ENCODE measurements around the gene GTF3C1.

GTF3C1 gene

DNA sequence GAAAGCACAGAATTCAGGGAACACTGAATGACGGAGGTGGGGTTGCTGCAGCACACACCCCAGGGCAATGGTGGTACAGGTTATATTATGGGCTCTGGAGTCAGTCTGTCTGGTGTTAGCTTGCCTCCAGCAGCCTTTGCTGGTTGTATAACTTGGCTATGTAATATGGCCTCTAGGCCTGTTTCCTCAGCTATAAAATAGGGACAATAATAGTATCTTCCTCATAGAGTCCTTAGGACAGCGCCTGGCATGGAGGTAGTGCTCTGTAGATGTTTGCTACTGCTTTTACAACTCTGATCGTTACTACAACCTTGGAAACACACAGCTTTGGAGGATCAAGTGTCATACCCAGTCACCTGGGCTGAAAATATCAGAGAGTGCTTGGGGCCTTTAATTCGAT is 31.5 kb downstream of the GTF3C1 start:
- no peaks in the 10 kb centered on the region for H3K27me3 Mint-ChIP-seq
- no peak overlapping the region for H3K27ac Mint-ChIP-seq
- no peaks in the 10 kb centered on the region for H3K9me3 Mint-ChIP-seq
- H3K4me1 Mint-ChIP-seq, result peaks cover 4 to 9% of the 10 kb centered on the region in 2 donors
- no peak for ATAC-seq (replicated peaks)
- peaks cover 42 to 73% of the 10 kb centered on the region in 2 donors for H3K36me3 Mint-ChIP-seq
- no peak overlapping the region for H3K4me3 Mint-ChIP-seq
- DNase-seq, result no peak

DNA sequence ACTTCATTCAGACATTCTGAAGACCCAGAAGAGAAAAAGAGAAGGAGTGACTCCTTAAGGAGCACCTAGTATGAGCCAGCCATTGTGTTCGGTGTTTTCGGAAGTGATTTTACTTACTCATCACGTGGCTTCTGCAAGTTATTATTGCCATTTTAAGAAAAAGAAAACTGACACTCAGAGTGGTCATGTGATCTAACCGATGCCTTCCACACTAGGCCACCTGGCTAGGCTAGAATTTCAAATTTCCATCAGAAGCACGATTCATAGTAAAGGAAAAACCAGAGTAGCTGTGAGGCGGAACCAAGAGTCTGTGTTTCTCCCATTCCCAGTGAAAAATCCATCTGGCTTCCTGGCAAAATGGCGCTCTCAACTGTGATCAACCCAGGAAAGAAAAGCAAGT is 32.0 kb downstream of the GTF3C1 start:
- Mint-ChIP-seq H3K27ac (no peak overlapping the region), H3K36me3 (peaks cover 44 to 73% of the 10 kb centered on the region in 2 donors), H3K27me3 (no peaks in the 10 kb centered on the region), H3K9me3 (no peaks in the 10 kb centered on the region), H3K4me3 (no peak overlapping the region), H3K4me1 (peaks cover 4 to 9% of the 10 kb centered on the region in 2 donors)
- DNase-seq (no peak), ATAC-seq (replicated peaks) (no peak)

DNA sequence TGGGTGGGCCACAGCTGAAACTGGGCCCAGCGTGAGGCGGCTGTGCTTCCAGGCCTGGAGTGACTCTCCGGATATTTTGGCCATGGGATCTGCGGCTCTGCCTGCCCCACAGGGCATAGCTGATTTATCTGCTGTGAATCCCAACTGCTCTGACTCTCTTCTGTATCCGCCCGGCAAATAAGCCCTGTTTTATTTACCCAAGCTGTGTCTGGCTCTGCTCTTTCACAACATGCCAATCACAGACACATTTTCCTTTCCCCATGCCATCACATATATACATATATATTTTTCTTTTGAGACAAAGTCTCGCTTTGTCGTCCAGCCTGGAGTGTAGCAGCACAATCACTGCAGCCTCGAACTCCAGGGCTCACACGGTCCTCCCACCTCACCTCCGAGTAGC is 33.3 kb downstream of the GTF3C1 start:
- peaks cover 42 to 73% of the 10 kb centered on the region in 2 donors for H3K36me3 Mint-ChIP-seq
- peaks cover 0 to 4% of the 10 kb centered on the region in 2 donors for H3K4me1 Mint-ChIP-seq
- DNase-seq (no peak), ATAC-seq (replicated peaks) (no peak)
- no peak overlapping the region for H3K4me3 Mint-ChIP-seq
- H3K27ac Mint-ChIP-seq, result no peak overlapping the region
- H3K27me3 Mint-ChIP-seq, result no peaks in the 10 kb centered on the region
- H3K9me3 Mint-ChIP-seq, result no peaks in the 10 kb centered on the region

DNA sequence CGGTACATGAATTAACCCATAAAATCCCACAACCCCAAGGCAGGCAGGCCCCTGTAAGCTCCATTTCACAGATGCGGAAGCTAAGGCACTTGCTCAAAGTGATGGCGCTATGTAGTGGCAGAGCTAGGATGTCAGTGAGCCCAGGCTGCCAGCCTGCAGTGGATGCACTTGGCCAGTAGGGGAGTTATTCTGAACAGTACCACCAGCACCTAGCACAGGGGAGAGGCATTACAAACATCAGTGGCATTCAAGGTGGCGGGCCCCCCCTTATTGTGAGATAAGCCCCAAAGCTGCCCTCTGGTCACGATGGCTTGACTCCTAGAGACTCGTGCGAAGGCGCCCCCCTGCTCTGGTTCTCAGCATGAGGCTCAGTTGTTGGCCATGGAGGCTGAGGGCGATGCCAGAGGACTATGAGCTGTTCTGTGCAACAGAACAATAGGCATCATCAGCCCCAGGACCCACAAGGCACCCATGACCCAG is 33.8 kb downstream of the GTF3C1 start:
- H3K9me3 Mint-ChIP-seq, result no peaks in the 10 kb centered on the region
- ATAC-seq (replicated peaks), result peak; percentile 72 to 78
- no peaks in the 10 kb centered on the region for H3K27me3 Mint-ChIP-seq
- peaks cover 0 to 4% of the 10 kb centered on the region in 2 donors for H3K4me1 Mint-ChIP-seq
- peaks cover 41 to 74% of the 10 kb centered on the region in 2 donors for H3K36me3 Mint-ChIP-seq
- H3K4me3 Mint-ChIP-seq, result no peak overlapping the region
- no peak overlapping the region for H3K27ac Mint-ChIP-seq
- DNase-seq, result peak; percentile 3

DNA sequence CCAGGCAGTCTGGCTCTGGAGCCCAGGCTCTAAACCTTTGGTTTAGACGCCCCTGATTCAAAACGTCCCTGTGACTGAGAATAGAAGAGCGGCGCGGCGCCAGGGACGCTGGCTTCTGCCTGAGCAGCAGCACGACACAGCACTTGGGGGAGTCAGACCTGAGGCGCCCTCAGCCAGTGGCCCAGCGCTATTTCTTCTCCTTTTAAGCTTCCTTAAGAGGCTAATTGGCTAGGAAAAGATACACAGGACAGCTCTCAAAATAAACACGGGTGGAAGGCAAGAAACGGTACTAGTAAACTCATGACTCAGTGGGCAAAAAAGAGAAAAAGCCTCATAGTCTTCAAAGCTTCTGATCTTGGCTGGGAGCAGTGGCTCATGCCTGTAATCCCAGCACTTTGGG is 34.9 kb downstream of the GTF3C1 start:
- H3K27me3 Mint-ChIP-seq, result no peaks in the 10 kb centered on the region
- H3K9me3 Mint-ChIP-seq, result no peaks in the 10 kb centered on the region
- peaks cover 0 to 4% of the 10 kb centered on the region in 2 donors for H3K4me1 Mint-ChIP-seq
- H3K27ac Mint-ChIP-seq, result no peak overlapping the region
- no peak for DNase-seq
- H3K36me3 Mint-ChIP-seq, result peaks cover 50 to 84% of the 10 kb centered on the region in 2 donors
- no peak for ATAC-seq (replicated peaks)
- H3K4me3 Mint-ChIP-seq, result no peak overlapping the region

DNA sequence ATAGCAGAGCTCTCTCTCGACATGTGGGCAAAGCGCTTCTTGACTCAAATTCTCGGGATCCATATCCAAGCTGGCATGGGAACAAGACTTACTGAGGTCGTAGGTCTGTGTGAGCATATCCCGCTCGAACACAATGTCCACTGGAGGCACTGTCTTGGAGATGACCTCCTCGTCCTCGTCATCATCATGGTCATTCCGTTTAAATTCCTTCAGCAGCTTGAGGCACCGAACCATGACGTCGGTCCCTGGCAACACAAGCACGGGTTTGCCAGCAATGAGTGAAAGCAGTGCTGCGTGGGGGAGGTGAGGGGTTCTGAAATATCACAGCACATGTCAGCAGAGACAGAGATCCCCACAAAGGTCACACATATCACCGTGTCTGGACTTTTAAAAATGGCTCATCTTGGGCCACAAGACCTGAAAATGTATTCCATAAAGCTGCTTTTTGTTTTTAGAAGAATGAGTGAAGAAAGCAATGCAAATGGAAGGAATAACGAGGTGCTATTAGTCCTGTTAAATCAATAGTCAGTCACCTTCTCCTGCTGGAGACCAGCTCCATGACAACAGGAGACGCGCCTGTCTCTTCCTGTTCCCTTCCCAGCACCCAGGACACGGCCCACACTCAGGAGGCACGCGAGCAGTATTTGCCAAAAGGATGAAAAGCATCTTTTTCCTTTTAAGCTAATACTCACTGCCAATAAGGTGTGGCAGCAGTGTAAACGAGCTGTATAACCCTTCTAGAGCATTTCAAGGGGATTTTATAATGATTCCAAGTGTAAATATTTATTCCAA is 37.9 kb downstream of the GTF3C1 start:
- H3K9me3 Mint-ChIP-seq, result no peaks in the 10 kb centered on the region
- ATAC-seq (replicated peaks), result no peak

DNA sequence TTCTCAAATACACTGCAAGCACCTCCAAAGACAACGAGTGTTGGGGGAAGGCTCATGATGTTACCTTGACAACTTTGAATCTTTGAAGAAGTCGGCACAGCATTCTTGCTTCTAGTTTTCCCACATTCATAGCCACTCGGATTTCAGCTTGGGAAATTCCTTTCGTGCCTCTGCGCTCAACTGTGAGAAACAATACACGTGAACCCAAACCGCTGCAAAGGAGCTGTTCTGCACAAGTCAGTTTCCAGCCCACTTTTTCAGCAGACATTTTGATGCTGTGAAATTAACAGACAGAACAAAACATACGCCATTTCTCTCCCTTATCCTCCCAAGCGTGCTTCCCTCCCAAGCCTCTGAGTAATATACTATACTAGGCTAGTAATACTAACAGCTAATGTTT is 41.2 kb downstream of the GTF3C1 start:
- Mint-ChIP-seq H3K27me3 (no peaks in the 10 kb centered on the region), H3K27ac (no peak overlapping the region), H3K36me3 (peaks cover 55 to 87% of the 10 kb centered on the region in 2 donors), H3K4me1 (no peaks in the 10 kb centered on the region), H3K9me3 (no peaks in the 10 kb centered on the region), H3K4me3 (no peak overlapping the region)
- no peak for DNase-seq
- ATAC-seq (replicated peaks), result no peak

More for the DNA sequence above, 37.9 kb downstream of the GTF3C1 start:
- DNase-seq, result no peak
- peaks cover 0 to 4% of the 10 kb centered on the region in 2 donors for H3K4me1 Mint-ChIP-seq
- H3K36me3 Mint-ChIP-seq, result peaks cover 58 to 84% of the 10 kb centered on the region in 2 donors
- H3K4me3 Mint-ChIP-seq, result no peak overlapping the region
- no peak overlapping the region for H3K27ac Mint-ChIP-seq
- H3K27me3 Mint-ChIP-seq, result no peaks in the 10 kb centered on the region

DNA sequence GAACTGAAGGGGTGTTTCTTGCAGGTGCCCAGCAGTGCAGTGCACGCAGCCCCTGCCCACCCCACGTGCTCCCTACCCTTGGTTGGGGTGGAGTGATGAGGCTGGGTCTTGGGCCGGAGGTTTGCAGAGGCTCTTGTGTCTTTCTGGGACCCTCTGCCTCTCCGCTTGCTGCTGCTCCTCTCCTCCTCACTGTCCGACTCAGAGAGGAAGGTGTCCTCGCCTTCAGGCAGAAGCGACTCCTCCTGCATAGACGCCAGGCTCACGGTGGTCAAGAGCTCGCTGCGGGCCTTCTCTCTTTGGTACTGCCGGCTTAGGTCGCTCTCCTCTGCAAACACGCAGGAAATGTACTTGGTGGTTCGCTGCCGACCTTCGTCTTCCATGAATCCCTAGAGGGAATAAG is 42.9 kb downstream of the GTF3C1 start:
- Mint-ChIP-seq H3K4me1 (no peaks in the 10 kb centered on the region), H3K4me3 (no peak overlapping the region), H3K27me3 (no peaks in the 10 kb centered on the region), H3K9me3 (no peaks in the 10 kb centered on the region), H3K36me3 (peaks cover 55 to 87% of the 10 kb centered on the region in 2 donors), H3K27ac (no peak overlapping the region)
- no peak for DNase-seq
- no peak for ATAC-seq (replicated peaks)

DNA sequence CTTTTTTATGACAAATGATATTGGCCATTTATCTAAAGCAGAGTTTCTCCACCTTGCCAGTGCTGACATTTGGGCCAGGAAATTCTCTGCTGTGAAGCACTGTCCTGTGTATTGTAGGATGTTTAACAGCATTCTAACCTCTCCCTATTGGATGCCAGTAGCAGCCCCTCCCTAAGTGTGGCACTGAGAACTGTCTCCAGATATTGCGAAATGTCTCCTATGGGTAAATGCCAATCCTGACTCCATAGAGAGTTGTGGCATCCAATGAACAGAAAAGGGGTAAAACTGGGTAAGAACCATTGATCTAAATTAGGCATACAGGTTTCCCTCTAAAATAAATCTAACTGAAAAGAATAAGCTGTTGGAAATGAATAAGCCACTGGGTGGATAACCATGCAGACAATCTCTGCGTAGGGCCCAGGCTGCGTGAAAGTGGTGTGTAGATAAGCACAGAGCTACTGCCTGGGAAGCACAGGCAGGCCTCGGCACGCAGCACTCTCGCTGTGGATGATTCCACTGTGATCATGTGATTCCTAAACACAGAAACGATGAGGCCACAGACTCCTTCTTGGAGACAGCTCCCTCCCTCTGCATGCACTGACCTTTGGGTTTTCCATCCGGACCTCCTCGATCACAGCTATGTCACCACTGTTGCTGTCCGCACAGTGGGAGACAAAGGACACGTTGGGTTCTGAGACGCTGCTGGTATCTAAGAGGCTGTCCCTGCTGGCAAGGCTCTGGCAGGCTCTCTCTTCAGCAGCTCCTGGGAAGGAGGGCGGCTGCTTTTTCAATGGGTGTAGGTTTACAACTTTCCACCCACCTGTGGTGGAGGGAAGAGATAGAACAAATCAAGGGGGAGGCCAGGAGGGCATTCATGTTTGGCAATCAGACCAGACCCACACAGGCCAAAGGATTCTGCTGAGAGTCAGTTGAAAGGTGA is 44.1 kb downstream of the GTF3C1 start:
- peaks cover 60 to 86% of the 10 kb centered on the region in 2 donors for H3K36me3 Mint-ChIP-seq
- DNase-seq (no peak), ATAC-seq (replicated peaks) (no peak)
- H3K27ac Mint-ChIP-seq, result no peak overlapping the region
- no peak overlapping the region for H3K4me3 Mint-ChIP-seq
- H3K4me1 Mint-ChIP-seq, result no peaks in the 10 kb centered on the region
- no peaks in the 10 kb centered on the region for H3K27me3 Mint-ChIP-seq
- no peaks in the 10 kb centered on the region for H3K9me3 Mint-ChIP-seq

DNA sequence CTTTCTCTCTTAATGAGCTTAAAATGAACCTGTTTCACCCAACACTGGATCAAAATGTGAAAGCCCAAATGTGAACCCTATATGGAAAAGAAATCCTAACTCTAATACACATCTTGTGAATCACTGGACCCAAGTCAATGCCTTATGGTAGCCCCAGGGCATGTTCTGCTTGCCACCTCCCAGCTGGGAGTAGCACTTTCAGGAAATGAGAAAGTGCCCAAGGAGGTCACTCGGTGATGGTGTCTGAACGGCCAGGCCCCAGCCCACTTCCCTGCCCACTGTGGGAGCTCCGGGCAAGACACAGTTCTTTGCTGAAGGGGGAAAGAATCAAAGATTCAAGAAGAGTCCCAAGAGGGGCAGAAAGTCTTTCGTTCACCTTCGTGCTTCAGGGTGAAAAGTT is 46.1 kb downstream of the GTF3C1 start:
- peaks cover 51 to 80% of the 10 kb centered on the region in 2 donors for H3K36me3 Mint-ChIP-seq
- no peaks in the 10 kb centered on the region for H3K27me3 Mint-ChIP-seq
- DNase-seq (no peak), ATAC-seq (replicated peaks) (no peak)
- no peaks in the 10 kb centered on the region for H3K9me3 Mint-ChIP-seq
- no peaks in the 10 kb centered on the region for H3K4me1 Mint-ChIP-seq
- H3K27ac Mint-ChIP-seq, result no peak overlapping the region
- H3K4me3 Mint-ChIP-seq, result no peak overlapping the region

DNA sequence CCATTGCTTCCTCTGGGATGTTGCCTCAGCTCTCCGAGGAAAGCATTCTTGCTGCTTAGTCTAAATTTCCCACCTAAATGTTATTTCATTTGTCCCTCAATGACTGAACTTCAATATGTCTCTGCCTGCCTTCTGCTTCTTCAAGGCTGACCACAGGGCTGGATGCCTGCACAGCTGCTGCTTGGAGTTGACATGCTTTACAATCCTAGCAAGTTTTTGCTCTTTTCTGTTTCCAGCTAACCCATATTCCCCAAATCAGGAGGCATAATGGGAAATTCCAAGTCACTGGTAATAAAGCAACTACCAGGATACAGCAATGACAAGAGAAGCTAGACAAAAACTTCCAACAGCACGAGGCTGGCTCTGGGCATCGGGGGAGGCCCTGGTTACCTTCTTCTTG is 48.9 kb downstream of the GTF3C1 start:
- H3K9me3 Mint-ChIP-seq, result no peaks in the 10 kb centered on the region
- no peaks in the 10 kb centered on the region for H3K27me3 Mint-ChIP-seq
- H3K4me1 Mint-ChIP-seq, result no peaks in the 10 kb centered on the region
- peaks cover 48 to 75% of the 10 kb centered on the region in 2 donors for H3K36me3 Mint-ChIP-seq
- no peak overlapping the region for H3K27ac Mint-ChIP-seq
- no peak overlapping the region for H3K4me3 Mint-ChIP-seq
- no peak for DNase-seq
- ATAC-seq (replicated peaks), result no peak

DNA sequence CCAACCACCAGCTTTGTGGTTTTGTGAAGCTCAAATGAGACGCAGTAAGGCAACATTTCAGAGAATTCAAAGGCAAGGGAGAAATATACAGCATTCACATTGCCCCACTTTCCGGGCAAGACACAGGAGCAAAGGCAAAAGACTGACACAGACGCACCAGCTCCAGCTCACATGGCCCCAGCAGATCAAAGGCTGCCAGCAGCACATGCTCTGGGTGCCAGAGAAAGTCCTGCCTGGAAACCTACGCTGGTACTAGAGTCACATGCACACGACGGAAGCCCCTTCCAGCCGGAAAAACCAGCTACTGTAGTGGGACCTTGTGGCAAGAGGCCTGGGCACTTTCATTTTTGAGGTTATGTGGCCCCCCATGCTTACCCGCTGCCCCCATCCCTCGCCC is 50.1 kb downstream of the GTF3C1 start:
- Mint-ChIP-seq H3K36me3 (peaks cover 55 to 72% of the 10 kb centered on the region in 2 donors), H3K4me1 (no peaks in the 10 kb centered on the region), H3K4me3 (no peak overlapping the region), H3K27me3 (no peaks in the 10 kb centered on the region), H3K27ac (no peak overlapping the region), H3K9me3 (no peaks in the 10 kb centered on the region)
- no peak for ATAC-seq (replicated peaks)
- no peak for DNase-seq

DNA sequence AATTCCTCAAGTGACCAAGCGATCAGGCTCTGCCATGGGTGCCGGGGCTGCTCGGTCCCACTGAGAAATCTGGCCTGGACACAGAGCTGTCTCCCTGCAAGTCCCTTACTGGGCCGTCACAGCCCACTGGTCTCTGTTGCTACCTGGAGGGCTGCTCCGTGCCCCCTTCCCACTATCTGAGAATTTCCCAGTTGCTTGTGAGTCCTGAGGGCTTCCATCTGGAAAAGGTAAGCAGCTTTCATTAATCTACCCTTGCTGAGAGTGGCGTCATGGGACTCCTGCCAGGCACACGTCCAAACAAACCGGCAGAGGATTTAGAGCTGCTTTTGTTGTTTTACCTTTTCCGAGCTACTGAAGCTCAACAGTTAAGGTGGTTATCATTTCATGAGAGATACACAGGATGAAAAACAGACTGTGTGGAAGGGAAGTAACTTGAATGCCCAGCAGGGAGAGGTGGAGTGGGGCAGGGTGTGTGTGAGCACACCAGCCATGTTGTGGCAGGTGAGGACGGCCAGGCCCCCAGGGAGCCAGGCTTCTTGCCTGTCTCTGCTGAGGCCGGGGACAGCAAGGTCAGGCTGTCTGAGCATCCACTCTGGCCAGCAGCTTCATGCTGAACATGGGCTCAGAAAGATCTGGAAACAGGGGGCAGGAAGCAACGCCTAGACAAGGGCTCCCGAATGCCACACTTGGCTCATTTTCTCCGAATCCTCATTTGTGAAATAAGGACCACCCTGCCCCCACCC is 50.6 kb downstream of the GTF3C1 start:
- Mint-ChIP-seq H3K36me3 (peaks cover 58 to 73% of the 10 kb centered on the region in 2 donors), H3K4me3 (no peak overlapping the region), H3K9me3 (no peaks in the 10 kb centered on the region), H3K27ac (no peak overlapping the region), H3K4me1 (no peaks in the 10 kb centered on the region), H3K27me3 (no peaks in the 10 kb centered on the region)
- DNase-seq (no peak), ATAC-seq (replicated peaks) (no peak)
